K562 (cell line): ENCODE measurements around the gene PI4K2A. TPM values are rescaled to one million over a fixed set of nuclear protein-coding genes. Genes with fewer than 3 reads are reported as not detected.
A peak's percentile ranks its signal among the peaks of the same experiment; 100 is the strongest.

Source experiments
- ADNP ChIP-seq: fragments of 200-800 bp; sonication (Bioruptor generic); IDR thresholded peaks from 2 replicates; pipeline ENCODE4 v1.6.1; 2016; ENCODE audit warnings: missing genetic modification characterization, missing compliant biosample characterization
- CLOCK ChIP-seq: fragments of 250-450 bp; sonication (Bioruptor Pico); IDR thresholded peaks from 2 replicates; pipeline ENCODE4 v1.4.0; 2020; ENCODE audit warnings: mild to moderate bottlenecking, moderate library complexity, borderline replicate concordance
- ESRRB ChIP-seq: fragments of 250-450 bp; sonication (Bioruptor Pico); IDR thresholded peaks from 2 replicates; pipeline ENCODE4 v1.5.0; 2020; ENCODE audit warnings: mild to moderate bottlenecking, moderate library complexity, borderline replicate concordance
- HES1 ChIP-seq: fragments of 450-650 bp; IDR thresholded peaks from 2 replicates; pipeline ENCODE4 v1.6.1; 2016; ENCODE audit warnings: low read depth, mild to moderate bottlenecking, moderate library complexity
- KLF6 ChIP-seq: fragments of 250-450 bp; sonication (Bioruptor Pico); IDR thresholded peaks from 2 replicates; pipeline ENCODE4 v1.4.0; 2020; ENCODE audit warnings: mild to moderate bottlenecking, moderate library complexity, borderline replicate concordance
- PYGO2 ChIP-seq: fragments of 450-650 bp; IDR thresholded peaks from 2 replicates; pipeline ENCODE4 v1.6.1; 2016; ENCODE audit warnings: mild to moderate bottlenecking, missing genetic modification characterization, moderate library complexity, missing compliant biosample characterization
- RBM14 ChIP-seq: fragments of 200-400 bp; formaldehyde crosslinking; IDR thresholded peaks from 2 replicates; pipeline ENCODE4 v1.6.1; 2018; ENCODE audit warnings: low read depth, mild to moderate bottlenecking, low read length, moderate library complexity, borderline replicate concordance; ENCODE audit not compliant: insufficient read depth
- TFAM ChIP-seq: fragments of 250-450 bp; sonication (Bioruptor Pico); conservative IDR thresholded peaks from 2 replicates; pipeline ENCODE4 v1.5.0; 2021; ENCODE audit warnings: mild to moderate bottlenecking, moderate library complexity
- polyA plus RNA-seq, 8 experiments: library from polyadenylated mRNA; depleted of rRNA in 4 of 8; stranded (reverse) in 5 of 8; unstranded in 3 of 8; fragments of >200 nt; fragmentation: Nextera tagmentation in 2 of 8; fragmentation: Illumina TruSeq in 1 of 8; extraction: Ambion mirVana in 2 of 8; extraction: Trizol in 1 of 8; gene quantifications; 2 replicates each; pipeline versions ENCODE4 v1.2.1 to v1.2.3, GENCODE V29; 2011 to 2014; ENCODE audit warnings: inconsistent platforms in 1 of 8, missing spikeins in 1 of 8
- total RNA-seq, 7 experiments: library from RNA; depleted of rRNA in 6 of 7; stranded (reverse); fragments of >200 nt in 6 of 7; fragmentation: Illumina TruSeq in 2 of 7; extraction: Trizol in 2 of 7; gene quantifications; 2 replicates each; pipeline versions ENCODE4 v1.2.1 to v1.2.3, GENCODE V29; 2011 to 2021; ENCODE audit warnings: low replicate concordance in 1 of 7
- TF ChIP-seq, protein P1 (sequence below), 2 experiments: fragments of 450-650 bp; IDR thresholded peaks; 2 replicates each; pipeline ENCODE4 v1.6.1; 2016; ENCODE audit warnings: mild to moderate bottlenecking in 2 of 2, borderline replicate concordance in 1 of 2, low read depth in 1 of 2, moderate library complexity in 1 of 2
- TF ChIP-seq, protein P2 (sequence below): fragments of 450-650 bp; formaldehyde crosslinking; IDR thresholded peaks from 2 replicates; pipeline ENCODE4 v1.4.0; 2020; ENCODE audit warnings: mild to moderate bottlenecking, mixed read lengths
- TF ChIP-seq, protein P3 (sequence below), 2 experiments: fragments of 450-650 bp in 1 of 2; sonication (generic) in 1 of 2; formaldehyde crosslinking; conservative IDR thresholded peaks; 2 replicates each; pipeline versions ENCODE4 v1.4.0 to v1.8.1; 2020 to 2022; ENCODE audit warnings: mild to moderate bottlenecking in 1 of 2, missing genetic modification reagents in 1 of 2

The PI4K2A gene
- total and polyA plus RNA-seq, 9 of the 15 experiments (the other 6 are each of a cell fraction or from before 2014, with no cell fraction given), result 4.4 to 28.4 (median 16.5) TPM

GRCh38 chr10:97686962-97687784 is 46.7 kb downstream of the PI4K2A start, which contains the start of gene AVPI1 (continued):
- TF ChIP-seq, protein P1, sequence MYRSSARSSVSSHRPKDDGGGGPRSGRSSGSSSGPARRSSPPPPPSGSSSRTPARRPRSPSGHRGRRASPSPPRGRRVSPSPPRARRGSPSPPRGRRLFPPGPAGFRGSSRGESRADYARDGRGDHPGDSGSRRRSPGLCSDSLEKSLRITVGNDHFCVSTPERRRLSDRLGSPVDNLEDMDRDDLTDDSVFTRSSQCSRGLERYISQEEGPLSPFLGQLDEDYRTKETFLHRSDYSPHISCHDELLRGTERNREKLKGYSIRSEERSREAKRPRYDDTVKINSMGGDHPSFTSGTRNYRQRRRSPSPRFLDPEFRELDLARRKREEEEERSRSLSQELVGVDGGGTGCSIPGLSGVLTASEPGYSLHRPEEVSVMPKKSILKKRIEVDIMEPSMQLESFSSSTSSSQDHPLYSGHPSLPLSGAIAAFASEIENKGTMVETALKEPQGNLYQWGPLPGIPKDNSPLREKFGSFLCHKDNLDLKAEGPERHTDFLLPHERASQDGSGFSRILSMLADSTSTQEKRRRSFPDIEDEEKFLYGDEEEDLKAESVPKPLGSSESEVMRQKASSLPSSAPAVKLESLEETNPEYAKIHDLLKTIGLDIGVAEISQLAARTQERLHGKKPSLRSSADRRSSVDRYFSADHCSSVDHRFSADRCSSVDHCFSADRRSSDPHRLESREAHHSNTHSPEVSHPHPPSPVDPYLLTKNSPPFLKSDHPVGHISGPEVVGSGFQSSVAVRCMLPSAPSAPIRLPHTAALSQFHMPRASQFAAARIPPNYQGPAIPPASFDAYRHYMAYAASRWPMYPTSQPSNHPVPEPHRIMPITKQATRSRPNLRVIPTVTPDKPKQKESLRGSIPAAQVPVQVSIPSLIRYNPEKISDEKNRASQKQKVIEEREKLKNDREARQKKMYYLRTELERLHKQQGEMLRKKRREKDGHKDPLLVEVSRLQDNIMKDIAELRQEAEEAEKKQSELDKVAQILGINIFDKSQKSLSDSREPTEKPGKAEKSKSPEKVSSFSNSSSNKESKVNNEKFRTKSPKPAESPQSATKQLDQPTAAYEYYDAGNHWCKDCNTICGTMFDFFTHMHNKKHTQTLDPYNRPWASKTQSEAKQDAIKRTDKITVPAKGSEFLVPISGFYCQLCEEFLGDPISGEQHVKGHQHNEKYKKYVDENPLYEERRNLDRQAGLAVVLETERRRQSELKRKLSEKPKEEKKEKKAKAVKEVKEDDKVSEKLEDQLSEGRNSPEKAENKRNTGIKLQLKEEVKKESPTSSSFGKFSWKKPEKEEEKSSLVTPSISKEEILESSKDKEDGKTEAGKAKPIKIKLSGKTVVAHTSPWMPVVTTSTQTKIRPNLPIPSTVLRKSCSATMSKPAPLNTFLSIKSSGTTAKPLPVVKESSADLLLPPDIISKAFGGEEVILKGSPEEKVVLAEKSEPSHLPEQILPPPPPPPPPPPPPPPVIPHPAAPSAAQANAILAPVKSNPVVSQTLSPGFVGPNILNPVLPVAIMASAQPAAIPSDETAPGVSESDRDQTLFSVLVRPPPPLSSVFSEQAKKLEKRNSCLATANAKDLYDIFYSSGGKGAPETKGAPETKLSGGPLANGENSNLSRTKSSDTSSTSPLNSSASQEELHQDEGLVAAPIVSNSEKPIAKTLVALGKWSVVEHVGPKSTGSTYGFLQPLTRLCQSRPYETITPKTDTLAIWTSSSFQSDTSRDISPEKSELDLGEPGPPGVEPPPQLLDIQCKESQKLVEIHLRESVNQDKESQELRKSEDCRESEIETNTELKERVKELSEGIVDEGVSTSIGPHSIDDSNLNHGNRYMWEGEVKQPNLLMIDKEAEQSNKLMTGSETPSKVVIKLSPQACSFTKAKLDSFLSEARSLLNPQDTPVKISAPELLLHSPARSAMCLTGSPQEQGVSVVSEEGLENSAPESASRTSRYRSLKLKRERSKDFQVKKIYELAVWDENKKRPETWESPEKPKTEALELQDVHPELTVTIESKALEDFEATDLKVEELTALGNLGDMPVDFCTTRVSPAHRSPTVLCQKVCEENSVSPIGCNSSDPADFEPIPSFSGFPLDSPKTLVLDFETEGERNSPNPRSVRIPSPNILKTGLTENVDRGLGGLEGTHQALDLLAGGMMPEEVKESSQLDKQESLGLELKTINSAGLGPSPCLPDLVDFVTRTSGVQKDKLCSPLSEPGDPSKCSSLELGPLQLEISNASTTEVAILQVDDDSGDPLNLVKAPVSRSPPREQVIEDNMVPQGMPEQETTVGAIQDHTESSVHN (IDR thresholded peaks at IDR 0.05; ENCODE audit: borderline replicate concordance in 1 of 2, low read depth in 1 of 2), result no peak
- TF ChIP-seq, protein P2, sequence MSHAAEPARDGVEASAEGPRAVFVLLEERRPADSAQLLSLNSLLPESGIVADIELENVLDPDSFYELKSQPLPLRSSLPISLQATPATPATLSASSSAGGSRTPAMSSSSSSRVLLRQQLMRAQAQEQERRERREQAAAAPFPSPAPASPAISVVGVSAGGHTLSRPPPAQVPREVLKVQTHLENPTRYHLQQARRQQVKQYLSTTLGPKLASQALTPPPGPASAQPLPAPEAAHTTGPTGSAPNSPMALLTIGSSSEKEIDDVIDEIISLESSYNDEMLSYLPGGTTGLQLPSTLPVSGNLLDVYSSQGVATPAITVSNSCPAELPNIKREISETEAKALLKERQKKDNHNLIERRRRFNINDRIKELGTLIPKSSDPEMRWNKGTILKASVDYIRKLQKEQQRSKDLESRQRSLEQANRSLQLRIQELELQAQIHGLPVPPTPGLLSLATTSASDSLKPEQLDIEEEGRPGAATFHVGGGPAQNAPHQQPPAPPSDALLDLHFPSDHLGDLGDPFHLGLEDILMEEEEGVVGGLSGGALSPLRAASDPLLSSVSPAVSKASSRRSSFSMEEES, result peak; percentile 26; the same call in 1 of the 2 replicates
- TF ChIP-seq CLOCK (CRISPR knock-in tag) (peak; percentile 86), HES1 (no peak), ADNP (tag) (no peak), ESRRB (no peak), KLF6 (peak; percentile 65; the same call in 1 of the 2 replicates), TFAM (CRISPR knock-in tag) (no peak), PYGO2 (tag) (no peak), RBM14 (no peak)
- TF ChIP-seq, protein P3, sequence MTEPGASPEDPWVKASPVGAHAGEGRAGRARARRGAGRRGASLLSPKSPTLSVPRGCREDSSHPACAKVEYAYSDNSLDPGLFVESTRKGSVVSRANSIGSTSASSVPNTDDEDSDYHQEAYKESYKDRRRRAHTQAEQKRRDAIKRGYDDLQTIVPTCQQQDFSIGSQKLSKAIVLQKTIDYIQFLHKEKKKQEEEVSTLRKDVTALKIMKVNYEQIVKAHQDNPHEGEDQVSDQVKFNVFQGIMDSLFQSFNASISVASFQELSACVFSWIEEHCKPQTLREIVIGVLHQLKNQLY (CRISPR knock-in tag; conservative IDR thresholded peaks at IDR 0.05), result no peak
